ENCODE results near the gene PLEKHH1.
A peak's percentile ranks its signal among the peaks of the same experiment; 100 is the strongest.
"Not testable (repeated sequence)": the region's sequence is repeated elsewhere in the genome, so short reads cannot be mapped to it uniquely, and the experiment has no call there.

The PLEKHH1 gene

GRCh38 chr14:67599698-67600561, 66.8 kb downstream of the PLEKHH1 start, which contains the start of gene PIGH:
Gene PIGH, minus strand, starts transcription at chr14:67600268. Its CDS starts 65 bp downstream, at chr14:67600203.
- H3K27me3 Mint-ChIP-seq: no peaks in the 10 kb centered on the region
- H3K27ac Mint-ChIP-seq: peak within 1 kb of the TSS; percentile 95 to 96
- no peaks in the 10 kb centered on the region for H3K9me3 Mint-ChIP-seq
- DNase-seq: peak; percentile 94 to 95
- peaks cover 51% of the 10 kb centered on the region for H3K4me1 Mint-ChIP-seq
- ATAC-seq: peak; percentile 100
- peak within 1 kb of the TSS; percentile 92 to 93 for H3K4me3 Mint-ChIP-seq

GRCh38 chr14:67600562-67600974, 67.5 kb downstream of the PLEKHH1 start:
- H3K4me3 Mint-ChIP-seq: peak overlapping the region; percentile 92 to 93

DNA sequence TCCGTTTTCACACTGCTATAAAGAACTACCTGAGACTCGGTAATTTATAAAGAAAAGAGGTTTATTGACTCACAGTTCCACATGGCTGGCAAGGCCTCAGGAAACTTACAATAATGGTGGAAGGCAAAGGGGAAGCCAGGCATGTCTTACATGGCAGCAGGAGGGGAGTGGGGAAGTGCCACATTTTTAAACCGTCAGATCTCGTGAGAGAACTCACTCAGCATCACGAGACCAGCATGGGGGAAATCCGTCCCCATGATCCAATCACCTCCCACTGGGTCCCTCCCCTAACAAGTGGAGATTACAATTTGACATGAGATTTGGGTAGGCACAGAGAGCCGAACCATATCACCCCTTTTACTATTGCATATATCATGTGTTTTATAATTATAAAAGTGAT, 69.0 kb downstream of the PLEKHH1 start:
- H3K9me3 Mint-ChIP-seq: no peaks in the 10 kb centered on the region

More at GRCh38 chr14:67600562-67600974, 67.5 kb downstream of the PLEKHH1 start:
- not testable (repeated sequence) for H3K9me3 Mint-ChIP-seq, DNase-seq, H3K27me3 Mint-ChIP-seq, ATAC-seq
- H3K4me1 Mint-ChIP-seq: peaks cover 48% of the 10 kb centered on the region
- H3K27ac Mint-ChIP-seq: peak overlapping the region; percentile 52 to 95

DNA sequence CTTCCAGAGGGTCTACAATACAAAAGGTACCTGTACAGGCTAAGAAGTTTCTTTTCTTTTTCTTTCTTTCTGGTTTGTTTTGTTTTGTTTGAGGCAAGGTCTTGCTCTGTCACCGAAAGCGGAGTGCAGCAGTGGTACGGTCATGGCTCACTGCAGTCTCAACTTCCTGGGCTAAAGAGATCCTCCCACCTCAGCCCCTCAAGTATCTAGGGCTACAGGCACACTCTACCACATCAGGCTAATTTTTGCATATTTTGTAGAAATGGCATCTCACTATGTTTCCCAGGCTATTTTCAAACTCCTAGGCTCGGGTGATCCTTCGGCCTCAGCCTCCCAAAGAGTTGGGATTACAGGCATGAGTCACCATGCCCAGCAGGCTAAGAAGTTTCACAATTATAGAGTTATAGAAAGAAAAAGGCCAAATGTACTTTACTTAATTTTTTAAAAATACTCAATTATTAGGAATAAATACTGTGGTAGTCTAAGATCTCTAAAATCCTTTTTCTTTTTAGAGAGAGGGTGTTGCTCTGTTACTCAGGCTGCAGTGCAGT, 70.0 kb downstream of the PLEKHH1 start:
- ATAC-seq (no peak), DNase-seq (no peak)
- no peaks in the 10 kb centered on the region for H3K27me3 Mint-ChIP-seq
- no peaks in the 10 kb centered on the region for H3K9me3 Mint-ChIP-seq
- peaks cover 28% of the 10 kb centered on the region for H3K4me1 Mint-ChIP-seq
- no peak overlapping the region for H3K4me3 Mint-ChIP-seq
- H3K27ac Mint-ChIP-seq: no peak overlapping the region

More for the DNA sequence above, 69.0 kb downstream of the PLEKHH1 start:
- ATAC-seq (no peak), DNase-seq (no peak)
- H3K4me3 Mint-ChIP-seq: peak overlapping the region in 1 of 2 donors; percentile 42
- H3K27me3 Mint-ChIP-seq: no peaks in the 10 kb centered on the region
- peaks cover 38% of the 10 kb centered on the region for H3K4me1 Mint-ChIP-seq
- no peak overlapping the region for H3K27ac Mint-ChIP-seq

DNA sequence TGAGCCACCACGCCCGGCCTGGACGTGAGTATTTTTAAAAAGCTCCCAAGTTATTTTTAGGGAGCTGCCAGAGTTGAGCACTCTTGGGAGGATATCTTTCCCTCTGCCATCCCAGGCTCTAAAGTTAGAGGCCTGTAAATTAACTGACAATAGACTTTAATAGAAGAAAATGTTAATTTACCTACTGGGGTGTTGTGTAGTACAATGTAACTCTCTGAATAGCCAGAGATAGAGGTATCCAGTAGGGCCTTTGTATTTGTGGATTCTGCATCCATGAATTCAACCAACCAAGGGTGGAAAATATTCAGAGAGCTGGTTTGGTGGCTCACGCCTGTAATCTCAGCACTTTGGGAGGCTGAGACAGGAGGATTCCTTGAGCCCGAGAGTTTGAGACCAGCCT, 74.6 kb downstream of the PLEKHH1 start:
- no peaks in the 10 kb centered on the region for H3K9me3 Mint-ChIP-seq
- H3K27me3 Mint-ChIP-seq: no peaks in the 10 kb centered on the region
- H3K4me3 Mint-ChIP-seq: no peak overlapping the region
- no peak for ATAC-seq
- H3K27ac Mint-ChIP-seq: no peak overlapping the region
- H3K4me1 Mint-ChIP-seq: peaks cover 10% of the 10 kb centered on the region
- no peak for DNase-seq

GRCh38 chr14:67609642-67610310, 76.7 kb downstream of the PLEKHH1 start:
- H3K9me3 Mint-ChIP-seq: no peaks in the 10 kb centered on the region
- H3K4me3 Mint-ChIP-seq: no peak overlapping the region
- no peak for ATAC-seq

GRCh38 chr14:67610491-67610890, 77.4 kb downstream of the PLEKHH1 start:
- Mint-ChIP-seq H3K27me3 (no peaks in the 10 kb centered on the region), H3K4me3 (no peak overlapping the region), H3K27ac (no peak overlapping the region), H3K9me3 (no peaks in the 10 kb centered on the region), H3K4me1 (peaks cover 10% of the 10 kb centered on the region)
- ATAC-seq (peak; percentile 74), DNase-seq (no peak)

More at GRCh38 chr14:67609642-67610310, 76.7 kb downstream of the PLEKHH1 start:
- H3K27me3 Mint-ChIP-seq: no peaks in the 10 kb centered on the region
- no peak for DNase-seq
- H3K27ac Mint-ChIP-seq: no peak overlapping the region
- peaks cover 10% of the 10 kb centered on the region for H3K4me1 Mint-ChIP-seq

GRCh38 chr14:67618617-67619063, 85.5 kb downstream of the PLEKHH1 start:
- H3K4me3 Mint-ChIP-seq: peak overlapping the region; percentile 38 to 79
- peaks cover 16% of the 10 kb centered on the region for H3K27me3 Mint-ChIP-seq
- H3K9me3 Mint-ChIP-seq: no peaks in the 10 kb centered on the region
- H3K27ac Mint-ChIP-seq: peak overlapping the region; percentile 71 to 93
- DNase-seq: peak; percentile 25 to 36
- peak; percentile 68 for ATAC-seq
- H3K4me1 Mint-ChIP-seq: peaks cover 45% of the 10 kb centered on the region

GRCh38 chr14:67619446-67620216, 86.5 kb downstream of the PLEKHH1 start, which contains the start of gene ARG2:
Gene ARG2, plus strand, starts transcription at chr14:67619920. Its CDS starts 58 bp downstream, at chr14:67619978.
- peak within 1 kb of the TSS; percentile 93 to 96 for H3K27ac Mint-ChIP-seq
- peaks cover 45% of the 10 kb centered on the region for H3K4me1 Mint-ChIP-seq
- H3K9me3 Mint-ChIP-seq: no peaks in the 10 kb centered on the region
- DNase-seq (peak; percentile 93 to 95), ATAC-seq (peak; percentile 93)
- H3K4me3 Mint-ChIP-seq: peak within 1 kb of the TSS; percentile 79 to 86
- H3K27me3 Mint-ChIP-seq: peaks cover 16% of the 10 kb centered on the region

DNA sequence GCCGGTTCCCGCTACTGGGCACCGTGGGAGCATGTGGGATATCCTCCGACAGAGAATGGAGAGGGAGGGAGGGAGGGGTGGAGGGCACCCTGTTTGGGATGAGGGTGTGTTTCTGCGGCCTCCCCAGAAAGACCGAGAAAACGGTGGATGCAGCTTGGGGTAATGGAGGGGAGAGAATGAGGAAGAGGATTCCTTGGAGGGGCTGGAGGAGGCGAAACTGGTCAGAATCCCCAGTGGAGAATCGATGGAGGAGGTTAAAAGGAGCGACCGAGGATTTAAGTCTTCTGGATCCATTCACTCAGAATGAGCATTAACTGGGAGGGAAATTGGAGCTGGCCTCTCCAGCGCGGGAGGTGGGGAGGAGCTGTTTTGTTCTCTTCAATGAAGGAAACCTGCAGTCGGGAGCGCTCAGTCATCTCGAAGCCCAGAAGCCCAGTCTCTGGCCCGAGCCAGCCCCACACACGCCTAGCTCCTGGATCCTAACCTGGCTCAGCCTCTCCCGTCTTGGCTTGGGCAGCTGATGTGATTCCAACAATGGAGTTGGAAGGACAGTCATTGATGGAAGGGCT, 87.2 kb downstream of the PLEKHH1 start:
- Mint-ChIP-seq H3K4me3 (peak overlapping the region; percentile 79 to 86), H3K27me3 (peaks cover 16% of the 10 kb centered on the region), H3K27ac (peak overlapping the region in 1 of 2 donors; percentile 96), H3K4me1 (peaks cover 45% of the 10 kb centered on the region), H3K9me3 (no peaks in the 10 kb centered on the region)
- DNase-seq: peak in 1 of 2 donors; percentile 8
- no peak for ATAC-seq

GRCh38 chr14:67622675-67623074, 89.6 kb downstream of the PLEKHH1 start:
- peaks cover 45% of the 10 kb centered on the region for H3K4me1 Mint-ChIP-seq
- peak overlapping the region; percentile 47 to 56 for H3K27ac Mint-ChIP-seq
- ATAC-seq (no peak), DNase-seq (no peak)
- peaks cover 16% of the 10 kb centered on the region for H3K27me3 Mint-ChIP-seq
- H3K4me3 Mint-ChIP-seq: peak overlapping the region in 1 of 2 donors; percentile 2
- no peaks in the 10 kb centered on the region for H3K9me3 Mint-ChIP-seq

- H3K4me1 Mint-ChIP-seq: peaks cover 45% of the 10 kb centered on the region
- H3K27ac Mint-ChIP-seq: peak overlapping the region in 1 of 2 donors; percentile 47
- peak overlapping the region; percentile 10 to 26 for H3K4me3 Mint-ChIP-seq
- ATAC-seq (no peak), DNase-seq (no peak)
- H3K9me3 Mint-ChIP-seq: no peaks in the 10 kb centered on the region
- H3K27me3 Mint-ChIP-seq: peaks cover 16% of the 10 kb centered on the region
Observed at GRCh38 chr14:67623114-67623513, 90.0 kb downstream of the PLEKHH1 start.

DNA sequence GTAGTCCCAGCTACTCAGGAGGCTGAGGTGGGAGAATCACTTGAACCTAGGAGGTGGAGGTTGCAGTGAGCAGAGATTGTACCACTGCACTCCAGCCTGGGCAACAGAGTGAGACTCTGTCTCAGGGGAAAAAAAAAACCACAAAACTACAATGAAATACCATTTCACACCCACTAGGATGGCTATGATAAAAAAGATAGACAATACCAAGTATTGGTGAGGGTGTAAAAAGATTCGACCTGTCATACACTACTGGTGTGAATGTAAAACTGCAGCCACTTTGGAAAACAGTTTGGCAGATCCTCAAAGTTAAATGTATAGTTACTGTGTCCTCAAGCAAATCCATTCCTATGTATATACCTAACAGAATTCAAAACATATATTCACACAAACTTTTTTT, 93.0 kb downstream of the PLEKHH1 start:
- not testable (repeated sequence) for H3K9me3 Mint-ChIP-seq, H3K4me3 Mint-ChIP-seq, DNase-seq, H3K27ac Mint-ChIP-seq, H3K27me3 Mint-ChIP-seq
- peaks cover 16% of the 10 kb centered on the region for H3K4me1 Mint-ChIP-seq
- peak; percentile 33 for ATAC-seq

GRCh38 chr14:67627519-67627918, 94.4 kb downstream of the PLEKHH1 start:
- Mint-ChIP-seq H3K27me3 (no peaks in the 10 kb centered on the region), H3K4me3 (no peak overlapping the region), H3K27ac (no peak overlapping the region), H3K9me3 (no peaks in the 10 kb centered on the region), H3K4me1 (peaks cover 10% of the 10 kb centered on the region)
- no peak for DNase-seq
- ATAC-seq: no peak
